ENCODE data around the gene TRIM34. TPM values are rescaled to one million over a fixed set of nuclear protein-coding genes. Genes with fewer than 3 reads are reported as not detected.

The TRIM34 gene
- total RNA-seq, 1 experiment from 2014 or later = 1.5 TPM

- no peak for TF ChIP-seq TCF7L2 (IDR thresholded peaks at IDR 0.05; ENCODE audit: low read depth, low read length)
These were observed 3.2 kb upstream of the TRIM34 start (continued) for GRCh38 chr11:5621580-5621979.

- no peak for ATAC-seq
- in situ Hi-C loops (cut with HindIII; ENCODE audit: low pct_unique_long_range_greater_than_20kb, low sequenced_read_pairs) = no loop called here
- POLR2A ChIA-PET = no interaction called here
- Histone ChIP-seq H3K36me3 (ENCODE audit: control insufficient read depth, insufficient read depth, low read length) (no peaks in the 10 kb centered on the region), H3K4me3 (ENCODE audit: low read depth in 2 of 2, low read length in 2 of 2) (no peak overlapping the region), H3K9me3 (ENCODE audit: control insufficient read depth, insufficient read depth, low read depth, low read length) (no peaks in the 10 kb centered on the region), H3K4me1 (ENCODE audit: control insufficient read depth, insufficient read depth, low read length) (peaks cover 16% of the 10 kb centered on the region), H3K27ac (ENCODE audit: low read length) (no peak overlapping the region), H3K27me3 (ENCODE audit: control insufficient read depth, insufficient read depth, low read length) (no peaks in the 10 kb centered on the region)
- no peak for DNase-seq (ENCODE audit: low read depth, low spot score)
- BruUV-seq (replicated peaks) = no TSS peak
- TF ChIP-seq POLR2AphosphoS5 (IDR thresholded peaks at IDR 0.05; ENCODE audit: low read depth, low read length) (no peak), SIN3A (IDR thresholded peaks at IDR 0.05; ENCODE audit: borderline replicate concordance, insufficient read depth, low read depth, low read length) (no peak), CTCF (IDR thresholded peaks at IDR 0.05) (no peak), REST (IDR thresholded peaks at IDR 0.05; ENCODE audit: insufficient read depth in 1 of 2, low read depth in 2 of 2, low read length in 1 of 2) (no peak), TCF7L2 (IDR thresholded peaks at IDR 0.05; ENCODE audit: low read depth, low read length) (no peak)
- CTCF ChIA-PET = no interaction called here
- intact Hi-C loops (cut with micrococcal nuclease; ENCODE audit: unreplicated experiment) = no loop called here
These were observed 2.0 kb upstream of the TRIM34 start for GRCh38 chr11:5622802-5623201.

- TF ChIP-seq SIN3A (IDR thresholded peaks at IDR 0.05; ENCODE audit: borderline replicate concordance, insufficient read depth, low read depth, low read length) = no peak
- Histone ChIP-seq H3K27ac (ENCODE audit: low read length) (peak overlapping the region; percentile 76), H3K4me1 (ENCODE audit: control insufficient read depth, insufficient read depth, low read length) (peaks cover 14% of the 10 kb centered on the region), H3K36me3 (ENCODE audit: control insufficient read depth, insufficient read depth, low read length) (no peaks in the 10 kb centered on the region), H3K4me3 (ENCODE audit: low read depth in 2 of 2, low read length in 2 of 2) (peak overlapping the region; percentile 46 to 68), H3K9me3 (ENCODE audit: control insufficient read depth, insufficient read depth, low read depth, low read length) (no peaks in the 10 kb centered on the region), H3K27me3 (ENCODE audit: control insufficient read depth, insufficient read depth, low read length) (no peaks in the 10 kb centered on the region)
- intact Hi-C loops (cut with micrococcal nuclease; ENCODE audit: unreplicated experiment) = no loop called here
- DNase-seq (ENCODE audit: low read depth, low spot score) = no peak
- ChIA-PET CTCF (no interaction called here), POLR2A (no interaction called here)
- no peak for ATAC-seq
- no TSS peak for BruUV-seq (replicated peaks)
- in situ Hi-C loops (cut with HindIII; ENCODE audit: low pct_unique_long_range_greater_than_20kb, low sequenced_read_pairs) = no loop called here
These were observed 480 bp downstream of the TRIM34 start for GRCh38 chr11:5625281-5625680.

GRCh38 chr11:5626196-5626595, 1.4 kb downstream of the TRIM34 start:
- TF ChIP-seq REST (IDR thresholded peaks at IDR 0.05; ENCODE audit: insufficient read depth in 1 of 2, low read depth in 2 of 2, low read length in 1 of 2) = no peak
- no peak for TF ChIP-seq CTCF (IDR thresholded peaks at IDR 0.05)
- TF ChIP-seq TCF7L2 (IDR thresholded peaks at IDR 0.05; ENCODE audit: low read depth, low read length) = no peak
- TF ChIP-seq POLR2AphosphoS5 (IDR thresholded peaks at IDR 0.05; ENCODE audit: low read depth, low read length) = no peak
- no peak for TF ChIP-seq SIN3A (IDR thresholded peaks at IDR 0.05; ENCODE audit: borderline replicate concordance, insufficient read depth, low read depth, low read length)
- Histone ChIP-seq H3K27ac (ENCODE audit: low read length) (no peak overlapping the region), H3K4me1 (ENCODE audit: control insufficient read depth, insufficient read depth, low read length) (peaks cover 6% of the 10 kb centered on the region), H3K9me3 (ENCODE audit: control insufficient read depth, insufficient read depth, low read depth, low read length) (no peaks in the 10 kb centered on the region), H3K36me3 (ENCODE audit: control insufficient read depth, insufficient read depth, low read length) (no peaks in the 10 kb centered on the region), H3K27me3 (ENCODE audit: control insufficient read depth, insufficient read depth, low read length) (no peaks in the 10 kb centered on the region), H3K4me3 (ENCODE audit: low read depth in 2 of 2, low read length in 2 of 2) (no peak overlapping the region)
- DNase-seq (ENCODE audit: low read depth, low spot score) (no peak), ATAC-seq (no peak)
- intact Hi-C loops (cut with micrococcal nuclease; ENCODE audit: unreplicated experiment) = no loop called here
- ChIA-PET CTCF (no interaction called here), POLR2A (no interaction called here)
- in situ Hi-C loops (cut with HindIII; ENCODE audit: low pct_unique_long_range_greater_than_20kb, low sequenced_read_pairs) = no loop called here
- BruUV-seq (replicated peaks) = no TSS peak

All from Panc1 (cell line).